Subcutaneous adipose tissue (tissue), 4 donors: ENCODE measurements around the gene TDRD12. TPM values are rescaled to one million over a fixed set of nuclear protein-coding genes. Genes with fewer than 3 reads are reported as not detected.

Experiments
- total RNA-seq, 4 donors: library from RNA; depleted of rRNA; stranded (reverse); fragments of >200 nt; gene quantifications; one replicate each; pipeline ENCODE4 v1.1.0, GENCODE V29; 2016
- TF ChIP-seq, protein P1 (sequence below): fragments of 450-650 bp; IDR thresholded peaks from one replicate; pipeline ENCODE4 v1.5.1; 2016; ENCODE audit warnings: low read depth, mild to moderate bottlenecking, control low read depth, antibody characterized with exemption, moderate library complexity

Gene TDRD12
- total RNA-seq, 4 donors from 2014 or later: 1.2 TPM; not detected in 3

DNA sequence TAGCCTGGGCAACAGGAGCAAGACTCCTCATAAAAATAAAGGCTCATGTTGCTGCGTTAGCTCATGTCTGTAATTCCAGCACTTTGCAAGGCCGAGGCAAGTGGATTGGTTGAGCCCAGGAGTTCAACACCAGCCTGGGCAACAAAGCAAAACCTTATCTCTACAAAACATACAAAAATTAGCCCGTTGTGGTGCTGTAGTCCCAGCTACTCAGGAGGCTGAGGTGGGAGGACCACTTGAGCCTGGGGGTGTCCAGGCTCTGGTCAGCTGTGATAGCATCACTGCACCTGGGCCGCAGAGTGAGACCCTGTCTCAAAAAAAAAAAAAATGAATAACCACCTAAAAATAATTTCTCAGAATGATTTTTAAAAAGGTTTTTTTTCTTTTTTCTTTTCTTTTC is 31.9 kb upstream of the TDRD12 start:
- TF ChIP-seq, protein P1, sequence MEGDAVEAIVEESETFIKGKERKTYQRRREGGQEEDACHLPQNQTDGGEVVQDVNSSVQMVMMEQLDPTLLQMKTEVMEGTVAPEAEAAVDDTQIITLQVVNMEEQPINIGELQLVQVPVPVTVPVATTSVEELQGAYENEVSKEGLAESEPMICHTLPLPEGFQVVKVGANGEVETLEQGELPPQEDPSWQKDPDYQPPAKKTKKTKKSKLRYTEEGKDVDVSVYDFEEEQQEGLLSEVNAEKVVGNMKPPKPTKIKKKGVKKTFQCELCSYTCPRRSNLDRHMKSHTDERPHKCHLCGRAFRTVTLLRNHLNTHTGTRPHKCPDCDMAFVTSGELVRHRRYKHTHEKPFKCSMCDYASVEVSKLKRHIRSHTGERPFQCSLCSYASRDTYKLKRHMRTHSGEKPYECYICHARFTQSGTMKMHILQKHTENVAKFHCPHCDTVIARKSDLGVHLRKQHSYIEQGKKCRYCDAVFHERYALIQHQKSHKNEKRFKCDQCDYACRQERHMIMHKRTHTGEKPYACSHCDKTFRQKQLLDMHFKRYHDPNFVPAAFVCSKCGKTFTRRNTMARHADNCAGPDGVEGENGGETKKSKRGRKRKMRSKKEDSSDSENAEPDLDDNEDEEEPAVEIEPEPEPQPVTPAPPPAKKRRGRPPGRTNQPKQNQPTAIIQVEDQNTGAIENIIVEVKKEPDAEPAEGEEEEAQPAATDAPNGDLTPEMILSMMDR: no peak

- TF ChIP-seq, protein P1: no peak
These were observed 31.3 kb upstream of the TDRD12 start for GRCh38 chr19:32688311-32688710.

GRCh38 chr19:32691291-32691951 is 28.1 kb upstream of the TDRD12 start, which contains the start of gene NUDT19:
NUDT19 (plus strand) TSS chr19:32691821; CDS start chr19:32691961, 140 bp downstream.
- TF ChIP-seq, protein P1: no peak

GRCh38 chr19:32691952-32692726 is 27.4 kb upstream of the TDRD12 start:
- TF ChIP-seq, protein P1: no peak

DNA sequence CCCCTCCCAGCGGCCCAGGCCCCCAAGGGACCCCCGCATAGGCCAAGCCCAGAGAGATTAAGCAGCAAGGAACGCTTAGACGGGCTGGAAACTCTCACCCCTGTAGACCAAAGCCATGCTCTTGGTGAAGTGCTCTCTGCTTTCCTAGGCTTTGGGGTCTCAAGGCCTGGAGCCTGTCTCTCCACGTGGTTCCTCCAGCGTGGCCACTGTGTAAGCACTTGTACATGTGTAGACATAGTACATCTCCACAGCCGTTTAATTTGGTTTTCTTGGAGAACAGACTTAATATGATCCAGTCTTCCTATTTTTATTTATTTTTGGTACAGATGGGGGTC is 26.9 kb upstream of the TDRD12 start:
- TF ChIP-seq, protein P1: no peak

DNA sequence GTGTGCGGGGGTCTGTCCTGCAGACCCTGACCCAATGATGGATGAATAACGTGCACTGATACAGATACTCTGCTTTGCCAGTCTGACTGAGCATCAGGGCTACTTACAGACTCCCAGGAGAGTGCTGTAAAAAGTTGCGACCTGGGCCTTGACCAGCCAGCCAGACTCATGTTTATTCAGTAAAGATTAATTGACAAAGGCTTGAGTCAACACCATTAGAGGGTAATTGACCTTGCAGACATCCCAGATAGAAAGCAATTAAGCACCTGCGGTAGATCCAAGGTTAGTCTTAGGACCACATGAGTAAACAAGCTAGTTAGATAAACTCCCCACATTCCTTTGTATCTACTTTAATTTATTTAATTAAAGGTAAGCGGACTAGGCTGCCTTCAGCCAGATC is 17.6 kb upstream of the TDRD12 start:
- TF ChIP-seq, protein P1: no peak

DNA sequence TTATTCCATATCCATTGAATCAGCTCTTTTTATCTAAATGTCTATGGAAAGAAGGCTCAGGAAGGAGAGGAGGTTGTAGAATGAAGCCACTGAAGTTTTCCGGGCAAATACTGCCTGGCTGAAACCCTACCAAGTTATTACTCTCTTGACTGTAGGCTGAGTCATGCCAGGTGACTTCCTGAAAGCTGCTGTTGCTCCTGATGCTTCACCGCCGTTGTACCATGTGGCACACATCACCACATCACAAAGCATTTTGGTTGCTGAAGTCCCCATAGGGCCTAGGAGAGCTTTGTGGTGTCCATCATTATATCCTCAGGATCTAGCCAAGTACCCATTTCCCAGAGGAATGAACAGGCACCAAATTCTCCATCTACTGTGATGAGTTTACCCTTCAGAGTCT is 11.1 kb upstream of the TDRD12 start:
- TF ChIP-seq, protein P1: no peak
